ENCODE results near the gene FOXS1. TPM values are rescaled to one million over a fixed set of nuclear protein-coding genes. Genes with fewer than 3 reads are reported as not detected.
A peak's percentile ranks its signal among the peaks of the same experiment; 100 is the strongest.
"Not testable (repeated sequence)": the region's sequence is repeated elsewhere in the genome, so short reads cannot be mapped to it uniquely, and the experiment has no call there.

The FOXS1 gene
- total and polyA plus RNA-seq, 5 experiments from 2014 or later, result not detected

GRCh38 chr20:31822421-31823330 is 22.7 kb downstream of the FOXS1 start:
- H3K9me3 Mint-ChIP-seq, result no peaks in the 10 kb centered on the region
- peak overlapping the region in 5 of 10 donors; percentile 29 to 52 (median 39) for H3K4me3 Mint-ChIP-seq
- peak; percentile 52 to 84 (median 75) for DNase-seq
- no peaks in the 10 kb centered on the region for H3K36me3 Mint-ChIP-seq
- peak; percentile 90 to 98 for ATAC-seq
- peaks cover 0 to 4% (median 1%) of the 10 kb centered on the region in 5 donors for H3K27me3 Mint-ChIP-seq
- peaks cover 0 to 7% (median 5%) of the 10 kb centered on the region in 4 donors for H3K4me1 Mint-ChIP-seq
- POLR2A ChIA-PET, result no interaction called here
- H3K27ac Mint-ChIP-seq, result peak overlapping the region in 2 of 10 donors; percentile 36 to 89

- H3K4me3 Mint-ChIP-seq, result no peak overlapping the region
- POLR2A ChIA-PET, result no interaction called here
- H3K9me3 Mint-ChIP-seq, result no peaks in the 10 kb centered on the region
- peaks cover 0 to 4% (median 1%) of the 10 kb centered on the region in 5 donors for H3K27me3 Mint-ChIP-seq
- H3K27ac Mint-ChIP-seq, result no peak overlapping the region
- DNase-seq (no peak), ATAC-seq (no peak)
- H3K36me3 Mint-ChIP-seq, result no peaks in the 10 kb centered on the region
- H3K4me1 Mint-ChIP-seq, result peaks cover 0 to 7% (median 5%) of the 10 kb centered on the region in 4 donors
These were observed 24.0 kb downstream of the FOXS1 start for GRCh38 chr20:31821427-31821826.

DNA sequence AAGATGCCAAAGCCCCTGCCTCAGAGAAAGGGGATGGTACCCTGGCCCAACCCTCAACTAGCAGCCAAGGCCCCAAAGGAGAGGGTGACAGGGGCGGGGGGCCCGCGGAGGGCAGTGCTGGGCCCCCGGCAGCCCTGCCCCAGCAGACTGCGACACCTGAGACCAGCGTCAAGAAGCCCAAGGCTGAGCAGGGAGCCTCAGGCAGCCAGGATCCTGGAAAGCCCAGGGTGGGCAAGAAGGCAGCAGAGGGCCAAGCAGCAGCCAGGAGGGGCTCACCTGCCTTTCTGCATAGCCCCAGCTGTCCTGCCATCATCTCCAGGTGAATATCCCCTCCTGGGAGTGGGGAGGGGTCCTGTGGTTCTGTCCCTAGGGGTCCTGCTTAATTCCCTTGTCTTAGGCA is 25.2 kb downstream of the FOXS1 start:
- POLR2A ChIA-PET, result no interaction called here
- Mint-ChIP-seq H3K9me3 (no peaks in the 10 kb centered on the region), H3K4me1 (peaks cover 0 to 7% (median 5%) of the 10 kb centered on the region in 4 donors), H3K27me3 (peaks cover 0 to 4% (median 1%) of the 10 kb centered on the region in 5 donors), H3K4me3 (no peak overlapping the region), H3K36me3 (no peaks in the 10 kb centered on the region), H3K27ac (no peak overlapping the region)
- DNase-seq, result no peak
- ATAC-seq, result no peak

- H3K36me3 Mint-ChIP-seq, result no peaks in the 10 kb centered on the region
- peak within 1 kb of the TSS in 1 of 10 donors; percentile 38 for H3K4me3 Mint-ChIP-seq
- H3K27me3 Mint-ChIP-seq, result peaks cover 0 to 4% (median 1%) of the 10 kb centered on the region in 5 donors
- POLR2A ChIA-PET, result no interaction called here
- DNase-seq, result no peak
- no peaks in the 10 kb centered on the region for H3K9me3 Mint-ChIP-seq
- H3K27ac Mint-ChIP-seq, result no peak within 1 kb of the TSS
- no peak for ATAC-seq
- H3K4me1 Mint-ChIP-seq, result peaks cover 0 to 7% (median 5%) of the 10 kb centered on the region in 4 donors
These were observed 26.2 kb downstream of the FOXS1 start, which contains the start of gene MYLK2 for GRCh38 chr20:31819083-31819784. Gene MYLK2, plus strand, starts transcription at chr20:31819356. Its CDS starts 225 bp downstream, at chr20:31819581.

GRCh38 chr20:31818376-31818908 is 27.0 kb downstream of the FOXS1 start:
- Mint-ChIP-seq H3K9me3 (no peaks in the 10 kb centered on the region), H3K27me3 (peaks cover 0 to 1% (median 0%) of the 10 kb centered on the region in 5 donors), H3K4me1 (peaks cover 0 to 5% (median 4%) of the 10 kb centered on the region in 4 donors), H3K27ac (no peak overlapping the region), H3K4me3 (no peak overlapping the region), H3K36me3 (no peaks in the 10 kb centered on the region)
- POLR2A ChIA-PET, result no interaction called here
- DNase-seq (no peak), ATAC-seq (no peak)

- no peaks in the 10 kb centered on the region for H3K36me3 Mint-ChIP-seq
- H3K27ac Mint-ChIP-seq, result no peak overlapping the region
- ATAC-seq (no peak), DNase-seq (no peak)
- no peak overlapping the region for H3K4me3 Mint-ChIP-seq
- peaks cover 0 to 3% (median 0%) of the 10 kb centered on the region in 4 donors for H3K4me1 Mint-ChIP-seq
- POLR2A ChIA-PET, result no interaction called here
- peaks cover 0 to 1% (median 0%) of the 10 kb centered on the region in 5 donors for H3K27me3 Mint-ChIP-seq
- no peaks in the 10 kb centered on the region for H3K9me3 Mint-ChIP-seq
These were observed 27.9 kb downstream of the FOXS1 start for GRCh38 chr20:31817461-31817860.

- Mint-ChIP-seq H3K4me3 (no peak overlapping the region), H3K4me1 (no peaks in the 10 kb centered on the region), H3K9me3 (no peaks in the 10 kb centered on the region), H3K27me3 (peaks cover 0 to 1% (median 0%) of the 10 kb centered on the region in 5 donors), H3K27ac (no peak overlapping the region), H3K36me3 (no peaks in the 10 kb centered on the region)
- POLR2A ChIA-PET, result no interaction called here
- DNase-seq (no peak), ATAC-seq (no peak)
These were observed 29.2 kb downstream of the FOXS1 start for GRCh38 chr20:31816221-31816620.

- ATAC-seq (no peak), DNase-seq (no peak)
- H3K36me3 Mint-ChIP-seq, result no peaks in the 10 kb centered on the region
- no peak overlapping the region for H3K4me3 Mint-ChIP-seq
- POLR2A ChIA-PET, result no interaction called here
- H3K4me1 Mint-ChIP-seq, result no peaks in the 10 kb centered on the region
- no peaks in the 10 kb centered on the region for H3K27me3 Mint-ChIP-seq
- H3K9me3 Mint-ChIP-seq, result no peaks in the 10 kb centered on the region
- no peak overlapping the region for H3K27ac Mint-ChIP-seq
These were observed 29.8 kb downstream of the FOXS1 start for GRCh38 chr20:31815408-31816188.

- H3K4me3 Mint-ChIP-seq, H3K9me3 Mint-ChIP-seq, DNase-seq, POLR2A ChIA-PET, ATAC-seq, H3K4me1 Mint-ChIP-seq, H3K27me3 Mint-ChIP-seq, H3K36me3 Mint-ChIP-seq, H3K27ac Mint-ChIP-seq: not testable (repeated sequence)
These were observed 31.3 kb downstream of the FOXS1 start for GRCh38 chr20:31814142-31814541.

DNA sequence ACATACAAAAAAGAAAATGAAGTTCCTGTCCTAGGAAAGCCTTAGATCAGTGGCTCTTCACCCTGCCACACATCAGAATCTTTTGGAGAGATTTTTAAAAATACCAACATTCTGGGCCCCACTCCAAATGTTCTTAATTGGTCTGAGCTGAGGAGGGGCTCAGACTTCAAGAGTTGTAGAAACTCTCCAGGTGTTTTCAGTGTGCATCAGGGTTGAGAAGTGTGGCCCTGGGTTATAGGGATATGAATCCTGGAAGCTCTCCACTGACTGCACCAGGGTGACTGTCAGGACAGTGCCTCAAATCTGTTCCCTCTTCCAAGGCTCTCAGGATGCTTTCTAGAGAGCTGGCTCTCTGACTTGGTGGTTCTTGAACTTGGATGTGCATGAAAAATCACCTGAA is 31.8 kb downstream of the FOXS1 start:
- ATAC-seq (no peak), DNase-seq (no peak)
- peaks cover 0 to 4% (median 0%) of the 10 kb centered on the region in 4 donors for H3K4me1 Mint-ChIP-seq
- no peak overlapping the region for H3K4me3 Mint-ChIP-seq
- no peak overlapping the region for H3K27ac Mint-ChIP-seq
- H3K27me3 Mint-ChIP-seq, result no peaks in the 10 kb centered on the region
- POLR2A ChIA-PET, result no interaction called here
- no peaks in the 10 kb centered on the region for H3K36me3 Mint-ChIP-seq
- H3K9me3 Mint-ChIP-seq, result no peaks in the 10 kb centered on the region

DNA sequence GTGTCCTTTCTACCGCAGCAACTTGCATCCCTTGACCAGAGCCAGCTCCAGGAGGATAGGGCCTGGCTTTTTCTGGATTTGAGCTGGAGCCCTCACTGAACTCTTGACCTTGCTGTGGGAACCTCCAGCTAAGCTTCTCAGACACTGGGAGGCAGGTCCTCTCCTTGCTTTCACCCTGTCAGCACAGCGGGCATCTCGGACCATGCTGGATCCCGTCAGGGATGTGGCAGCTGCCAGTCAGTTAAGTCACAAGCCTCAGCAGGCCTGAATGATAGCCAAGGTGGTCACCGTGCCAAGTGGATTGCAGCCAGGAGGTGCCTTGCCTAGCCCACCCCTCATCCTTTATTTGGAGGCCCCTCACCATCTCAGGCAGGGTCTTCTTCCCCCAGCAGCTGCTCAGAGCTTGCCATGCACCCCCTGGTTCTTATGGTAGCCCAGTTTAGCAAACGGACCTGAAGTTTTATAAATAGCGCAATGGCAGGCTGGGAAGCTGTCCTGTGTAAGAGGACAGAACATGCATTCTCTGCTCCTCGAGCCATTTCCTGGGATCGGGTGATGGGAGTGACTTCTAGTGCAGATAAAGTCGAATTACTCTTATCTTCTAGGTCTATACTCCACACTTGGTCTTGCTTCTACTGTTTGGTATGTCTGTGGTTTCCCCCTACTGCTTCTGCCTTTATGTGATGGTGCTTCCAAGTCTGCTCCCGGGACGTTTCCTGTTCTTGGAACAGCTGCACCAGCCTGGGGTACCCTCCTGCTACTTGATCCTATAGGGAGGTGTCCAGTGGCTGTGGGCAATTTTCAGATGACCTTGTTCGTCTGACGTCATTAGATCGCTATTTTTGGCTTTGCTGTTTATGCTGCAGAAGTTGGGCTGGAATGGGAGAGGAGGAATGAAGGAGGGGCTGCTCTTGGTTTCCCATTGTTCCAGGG is 33.3 kb downstream of the FOXS1 start:
- ATAC-seq, result no peak
- H3K9me3 Mint-ChIP-seq, result no peaks in the 10 kb centered on the region
- no peak overlapping the region for H3K27ac Mint-ChIP-seq
- POLR2A ChIA-PET, result no interaction called here
- no peaks in the 10 kb centered on the region for H3K36me3 Mint-ChIP-seq
- H3K27me3 Mint-ChIP-seq, result no peaks in the 10 kb centered on the region
- no peak overlapping the region for H3K4me3 Mint-ChIP-seq
- H3K4me1 Mint-ChIP-seq, result peaks cover 0 to 6% (median 0%) of the 10 kb centered on the region in 4 donors
- DNase-seq, result no peak

GRCh38 chr20:31811198-31811597 is 34.2 kb downstream of the FOXS1 start:
- POLR2A ChIA-PET, result no interaction called here
- peaks cover 0 to 11% (median 0%) of the 10 kb centered on the region in 4 donors for H3K4me1 Mint-ChIP-seq
- H3K4me3 Mint-ChIP-seq, result no peak overlapping the region
- H3K27me3 Mint-ChIP-seq, result no peaks in the 10 kb centered on the region
- DNase-seq, result no peak
- H3K27ac Mint-ChIP-seq, result no peak overlapping the region
- no peaks in the 10 kb centered on the region for H3K36me3 Mint-ChIP-seq
- ATAC-seq, result no peak
- H3K9me3 Mint-ChIP-seq, result no peaks in the 10 kb centered on the region
